Astrocyte (in vitro differentiated cells and primary cell): Measurements from ENCODE around the gene MAP1S. TPM values are rescaled to one million over a fixed set of nuclear protein-coding genes. Genes with fewer than 3 reads are reported as not detected.

Experiments used
- DNase-seq: peaks from one replicate; pipeline ENCODE4 v3.0.0-alpha.2; 2010; ENCODE audit warnings: low read depth
- FAIRE-seq: peaks from 2 replicates; lab custom pipeline; 2011; peaks lifted over from hg19 to GRCh38; lab: Jason Lieb, UNC
- H2AFZ ChIP-seq: 2 replicates; pipeline ENCODE4 v1.6.0; 2012; ENCODE audit warnings: low read depth, low read length, inconsistent platforms
- H3K27ac ChIP-seq: 2 replicates; pipeline ENCODE4 v1.5.1; 2011; ENCODE audit warnings: low read depth, low read length, inconsistent platforms
- H3K27me3 ChIP-seq: 2 replicates; pipeline ENCODE4 v1.6.0; 2011; ENCODE audit warnings: low read length, inconsistent platforms; ENCODE audit not compliant: insufficient read depth
- H3K36me3 ChIP-seq: 2 replicates; pipeline ENCODE4 v1.5.1; 2011; ENCODE audit warnings: low read length, inconsistent platforms; ENCODE audit not compliant: insufficient read depth
- H3K4me1 ChIP-seq: 2 replicates; pipeline ENCODE4 v1.5.1; 2011; ENCODE audit warnings: low read length, inconsistent platforms; ENCODE audit not compliant: insufficient read depth
- H3K4me2 ChIP-seq: 2 replicates; pipeline ENCODE4 v1.6.0; 2012; ENCODE audit warnings: low read length, inconsistent platforms
- H3K4me3 ChIP-seq: 2 replicates; pipeline ENCODE4 v1.5.1; 2011; ENCODE audit warnings: low read depth, mild to moderate bottlenecking, low read length, inconsistent platforms; ENCODE audit not compliant: insufficient read depth
- H3K79me2 ChIP-seq: 2 replicates; pipeline ENCODE4 v1.6.0; 2012; ENCODE audit warnings: mild to moderate bottlenecking, low read length, inconsistent platforms; ENCODE audit not compliant: insufficient read depth
- H3K9ac ChIP-seq: 2 replicates; pipeline ENCODE4 v1.6.0; 2012; ENCODE audit warnings: mild to moderate bottlenecking, low read length, inconsistent platforms
- H3K9me3 ChIP-seq: 2 replicates; pipeline ENCODE4 v1.5.1; 2012; ENCODE audit warnings: low read depth, mild to moderate bottlenecking, low read length, inconsistent platforms; ENCODE audit not compliant: insufficient read depth
- H4K20me1 ChIP-seq: 2 replicates; pipeline ENCODE4 v1.6.0; 2012; ENCODE audit warnings: low read length, inconsistent platforms; ENCODE audit not compliant: insufficient read depth
- H3K27ac Mint-ChIP-seq: one replicate; pipeline ENCODE4 v1.8.0; 2021; ENCODE audit warnings: mild to moderate bottlenecking, mixed read lengths; ENCODE audit not compliant: unreplicated experiment
- H3K27me3 Mint-ChIP-seq: one replicate; pipeline ENCODE4 v1.8.0; 2021; ENCODE audit warnings: low read depth, mixed read lengths; ENCODE audit not compliant: unreplicated experiment
- H3K36me3 Mint-ChIP-seq: one replicate; pipeline ENCODE4 v1.8.0; 2021; ENCODE audit warnings: low read depth, mixed read lengths; ENCODE audit not compliant: unreplicated experiment
- H3K4me1 Mint-ChIP-seq: one replicate; pipeline ENCODE4 v1.8.0; 2021; ENCODE audit warnings: low read depth, mixed read lengths; ENCODE audit not compliant: unreplicated experiment
- H3K4me3 Mint-ChIP-seq: one replicate; pipeline ENCODE4 v1.8.0; 2021; ENCODE audit warnings: mild to moderate bottlenecking, moderate library complexity, mixed read lengths; ENCODE audit not compliant: unreplicated experiment
- H3K9me3 Mint-ChIP-seq: one replicate; pipeline ENCODE4 v1.8.0; 2021; ENCODE audit warnings: mild to moderate bottlenecking, mixed read lengths; ENCODE audit not compliant: unreplicated experiment
- EZH2 ChIP-seq: IDR thresholded peaks from 2 replicates; pipeline ENCODE4 v1.6.1; 2012; ENCODE audit warnings: mild to moderate bottlenecking, low read length, inconsistent platforms; ENCODE audit not compliant: insufficient read depth
- total RNA-seq: library from RNA; stranded (reverse); gene quantifications from 2 replicates; pipeline ENCODE4 v1.2.1, GENCODE V29; 2021
- TF ChIP-seq, protein P1 (sequence below): IDR thresholded peaks from 2 replicates; pipeline ENCODE4 v1.5.1; 2011; ENCODE audit warnings: low read depth, mild to moderate bottlenecking, inconsistent platforms, low read length, moderate library complexity; ENCODE audit not compliant: insufficient read depth

Gene MAP1S
- total RNA-seq, 1 donor from 2014 or later: 82.2 TPM

DNA sequence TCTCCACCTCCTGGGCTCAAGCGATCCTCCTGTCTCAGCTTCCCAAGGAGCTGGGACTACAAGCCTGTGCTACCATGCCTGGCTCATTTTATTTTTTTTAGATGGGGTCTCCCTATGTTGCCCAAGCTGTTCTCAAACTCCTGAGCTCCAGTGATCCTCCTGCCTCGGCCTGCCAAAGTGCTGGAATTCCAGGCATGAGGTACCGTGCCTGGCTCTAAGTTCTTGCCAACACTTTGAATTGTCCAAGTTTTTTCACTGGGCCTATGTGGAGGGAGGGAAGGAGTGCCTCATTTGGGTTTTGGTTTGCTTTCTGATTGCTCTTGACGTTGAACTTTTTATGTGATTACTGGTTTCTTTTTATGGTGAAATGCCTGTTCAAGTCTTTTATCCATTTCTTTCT lies 26.7 kb upstream of the MAP1S start:
- H3K27ac Mint-ChIP-seq: no peak overlapping the region
- no peak for FAIRE-seq

DNA sequence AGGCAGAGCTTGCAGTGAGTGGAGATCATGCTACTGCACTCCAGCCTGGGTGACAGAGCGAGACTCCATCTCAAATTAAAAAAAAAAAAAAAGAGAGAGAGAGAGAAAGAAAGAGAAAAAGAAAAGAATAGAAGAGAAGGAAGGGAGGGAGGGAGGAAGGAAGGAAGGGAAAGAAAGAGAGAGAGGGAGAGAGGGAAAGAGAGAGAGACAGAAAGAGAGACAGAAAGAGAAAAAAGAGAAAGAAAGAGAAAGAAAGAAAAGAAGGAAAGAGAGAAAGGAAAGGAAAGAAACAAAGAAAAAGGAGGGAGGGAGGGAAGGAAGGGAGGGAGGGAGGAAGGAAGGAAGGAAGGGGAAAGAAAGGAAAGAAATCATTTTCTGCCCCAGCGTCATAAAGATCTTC lies 24.1 kb upstream of the MAP1S start:
- no peaks in the 10 kb centered on the region for H3K36me3 Mint-ChIP-seq
- H3K9ac ChIP-seq: no peak overlapping the region
- H2AFZ ChIP-seq: no peak overlapping the region
- no peak overlapping the region for H3K27ac ChIP-seq
- no peaks in the 10 kb centered on the region for H3K4me1 Mint-ChIP-seq
- peaks cover 40% of the 10 kb centered on the region for H3K27me3 Mint-ChIP-seq
- H3K79me2 ChIP-seq: no peaks in the 10 kb centered on the region
- no peaks in the 10 kb centered on the region for H3K4me1 ChIP-seq
- DNase-seq (no peak), FAIRE-seq (no peak)
- H3K4me3 Mint-ChIP-seq: no peak overlapping the region
- H4K20me1 ChIP-seq: no peaks in the 10 kb centered on the region
- TF ChIP-seq, protein P1, sequence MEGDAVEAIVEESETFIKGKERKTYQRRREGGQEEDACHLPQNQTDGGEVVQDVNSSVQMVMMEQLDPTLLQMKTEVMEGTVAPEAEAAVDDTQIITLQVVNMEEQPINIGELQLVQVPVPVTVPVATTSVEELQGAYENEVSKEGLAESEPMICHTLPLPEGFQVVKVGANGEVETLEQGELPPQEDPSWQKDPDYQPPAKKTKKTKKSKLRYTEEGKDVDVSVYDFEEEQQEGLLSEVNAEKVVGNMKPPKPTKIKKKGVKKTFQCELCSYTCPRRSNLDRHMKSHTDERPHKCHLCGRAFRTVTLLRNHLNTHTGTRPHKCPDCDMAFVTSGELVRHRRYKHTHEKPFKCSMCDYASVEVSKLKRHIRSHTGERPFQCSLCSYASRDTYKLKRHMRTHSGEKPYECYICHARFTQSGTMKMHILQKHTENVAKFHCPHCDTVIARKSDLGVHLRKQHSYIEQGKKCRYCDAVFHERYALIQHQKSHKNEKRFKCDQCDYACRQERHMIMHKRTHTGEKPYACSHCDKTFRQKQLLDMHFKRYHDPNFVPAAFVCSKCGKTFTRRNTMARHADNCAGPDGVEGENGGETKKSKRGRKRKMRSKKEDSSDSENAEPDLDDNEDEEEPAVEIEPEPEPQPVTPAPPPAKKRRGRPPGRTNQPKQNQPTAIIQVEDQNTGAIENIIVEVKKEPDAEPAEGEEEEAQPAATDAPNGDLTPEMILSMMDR: no peak
- no peak for TF ChIP-seq EZH2
- no peak overlapping the region for H3K4me2 ChIP-seq
- no peaks in the 10 kb centered on the region for H3K9me3 Mint-ChIP-seq
- peaks cover 7% of the 10 kb centered on the region for H3K27me3 ChIP-seq
- no peak overlapping the region for H3K4me3 ChIP-seq
- no peak overlapping the region for H3K27ac Mint-ChIP-seq
- no peaks in the 10 kb centered on the region for H3K9me3 ChIP-seq
- H3K36me3 ChIP-seq: no peaks in the 10 kb centered on the region

More for the DNA sequence above, 26.7 kb upstream of the MAP1S start:
- H3K27me3 ChIP-seq: peaks cover 9% of the 10 kb centered on the region
- H2AFZ ChIP-seq: no peak overlapping the region
- H3K4me3 ChIP-seq: no peak overlapping the region
- no peaks in the 10 kb centered on the region for H3K36me3 Mint-ChIP-seq
- no peak overlapping the region for H3K9ac ChIP-seq
- no peak for DNase-seq
- TF ChIP-seq, protein P1: no peak
- no peak for TF ChIP-seq EZH2
- H4K20me1 ChIP-seq: no peaks in the 10 kb centered on the region
- H3K9me3 Mint-ChIP-seq: no peaks in the 10 kb centered on the region
- no peak overlapping the region for H3K27ac ChIP-seq
- no peak overlapping the region for H3K4me3 Mint-ChIP-seq
- peaks cover 33% of the 10 kb centered on the region for H3K27me3 Mint-ChIP-seq
- no peaks in the 10 kb centered on the region for H3K9me3 ChIP-seq
- H3K4me1 ChIP-seq: no peaks in the 10 kb centered on the region
- no peak overlapping the region for H3K4me2 ChIP-seq
- no peaks in the 10 kb centered on the region for H3K79me2 ChIP-seq
- H3K4me1 Mint-ChIP-seq: peaks cover 1% of the 10 kb centered on the region
- no peaks in the 10 kb centered on the region for H3K36me3 ChIP-seq

DNA sequence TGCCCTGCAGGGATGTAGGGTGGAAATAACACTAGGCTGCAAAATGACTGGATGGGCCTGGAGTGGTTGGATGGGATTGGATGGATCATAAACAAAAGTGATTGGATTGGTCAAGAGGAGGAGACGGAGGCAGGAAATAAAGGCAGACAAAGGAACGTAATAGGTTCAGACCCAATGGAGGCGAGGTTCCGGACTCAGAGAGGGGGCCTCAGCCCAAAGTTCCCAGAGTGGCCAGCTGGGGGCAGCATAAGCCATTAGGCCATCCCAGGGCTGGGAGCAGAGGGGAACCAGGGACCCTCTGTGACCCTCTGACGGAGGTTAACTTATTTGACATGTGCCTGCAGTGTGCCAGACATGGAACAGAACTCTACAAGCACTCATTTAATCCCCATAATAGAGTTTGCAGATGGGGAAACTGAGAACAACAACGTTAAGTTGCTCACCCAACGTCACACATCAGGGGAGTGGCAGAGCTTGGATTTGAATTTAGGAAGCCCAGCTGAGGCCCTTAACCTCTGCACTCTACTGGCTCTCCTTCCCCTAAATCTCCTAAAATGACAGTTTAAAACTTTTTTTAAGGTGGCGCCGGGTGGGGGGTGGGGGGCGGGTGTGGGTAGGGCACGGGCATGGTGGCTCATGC lies 15.3 kb upstream of the MAP1S start:
- TF ChIP-seq, protein P1: peak; percentile 40
- no peak for TF ChIP-seq EZH2
- Histone ChIP-seq H4K20me1 (no peaks in the 10 kb centered on the region), H3K9ac (no peak overlapping the region), H3K27me3 (no peaks in the 10 kb centered on the region), H3K4me3 (no peak overlapping the region), H3K9me3 (no peaks in the 10 kb centered on the region), H2AFZ (no peak overlapping the region), H3K4me2 (no peak overlapping the region), H3K79me2 (no peaks in the 10 kb centered on the region), H3K36me3 (no peaks in the 10 kb centered on the region), H3K27ac (no peak overlapping the region), H3K4me1 (no peaks in the 10 kb centered on the region)
- Mint-ChIP-seq H3K36me3 (no peaks in the 10 kb centered on the region), H3K9me3 (no peaks in the 10 kb centered on the region), H3K4me3 (peak overlapping the region; percentile 71), H3K27me3 (peaks cover 26% of the 10 kb centered on the region), H3K4me1 (no peaks in the 10 kb centered on the region), H3K27ac (no peak overlapping the region)
- DNase-seq (peak; percentile 23), FAIRE-seq (peak; percentile 72)
